COLO668 (cell line): ENCODE measurements around the gene SRM.
A peak's percentile ranks its signal among the peaks of the same experiment; 100 is the strongest.
"Not testable (repeated sequence)": the region's sequence is repeated elsewhere in the genome, so short reads cannot be mapped to it uniquely, and the experiment has no call there.

Experiments
- DNase-seq: peaks from one replicate; lab custom pipeline; 2025; ENCODE audit not compliant: unreplicated experiment; lab: John Stamatoyannopoulos, UW

The SRM gene

DNA sequence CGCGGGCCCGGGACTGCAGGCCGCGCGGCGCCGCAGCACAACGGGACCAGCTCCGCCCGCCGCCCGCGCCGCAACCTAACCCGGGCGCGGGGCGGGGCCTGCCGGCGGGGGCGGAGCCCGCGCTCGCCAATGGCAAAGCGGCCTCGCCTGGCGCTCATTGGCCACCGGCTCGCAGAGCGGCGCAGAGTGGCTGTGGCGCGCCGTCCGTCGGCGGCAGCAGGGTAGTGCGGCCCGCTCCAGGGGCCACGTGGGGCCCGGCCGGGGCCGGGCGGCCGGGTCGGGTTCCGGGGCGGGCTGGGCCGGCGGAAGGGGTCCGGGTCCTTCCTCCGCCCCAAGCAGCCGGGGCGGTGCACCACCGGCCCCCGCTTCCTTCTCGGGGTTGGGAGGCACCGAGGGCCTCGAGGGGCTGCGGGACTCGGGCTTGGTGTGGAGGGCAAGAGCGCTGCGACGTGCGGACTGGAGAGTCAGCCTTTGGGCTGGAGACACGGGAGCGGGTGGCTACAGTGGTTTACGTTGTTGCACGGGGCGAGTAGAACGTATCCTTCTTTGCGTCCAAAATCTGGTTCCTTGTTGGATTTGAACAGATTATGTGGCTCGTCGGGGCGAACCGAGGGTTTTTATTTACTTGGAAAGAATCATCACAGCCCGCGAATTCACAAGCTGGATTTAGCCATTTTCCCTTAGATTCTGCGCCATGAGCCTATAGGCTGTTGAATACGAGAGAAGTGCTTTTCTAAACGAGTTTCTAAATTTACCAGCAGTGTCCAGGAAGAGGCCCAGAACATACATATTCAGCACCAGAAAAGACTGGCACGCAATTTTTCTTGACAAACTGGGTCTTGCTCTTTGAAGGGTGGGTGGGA, at the start of gene SRM:
SRM (minus strand) TSS at position 51 of the 863 bp plus-strand sequence. CDS start 75 bp downstream, outside the sequence.
- DNase-seq: peak; percentile 100

DNA sequence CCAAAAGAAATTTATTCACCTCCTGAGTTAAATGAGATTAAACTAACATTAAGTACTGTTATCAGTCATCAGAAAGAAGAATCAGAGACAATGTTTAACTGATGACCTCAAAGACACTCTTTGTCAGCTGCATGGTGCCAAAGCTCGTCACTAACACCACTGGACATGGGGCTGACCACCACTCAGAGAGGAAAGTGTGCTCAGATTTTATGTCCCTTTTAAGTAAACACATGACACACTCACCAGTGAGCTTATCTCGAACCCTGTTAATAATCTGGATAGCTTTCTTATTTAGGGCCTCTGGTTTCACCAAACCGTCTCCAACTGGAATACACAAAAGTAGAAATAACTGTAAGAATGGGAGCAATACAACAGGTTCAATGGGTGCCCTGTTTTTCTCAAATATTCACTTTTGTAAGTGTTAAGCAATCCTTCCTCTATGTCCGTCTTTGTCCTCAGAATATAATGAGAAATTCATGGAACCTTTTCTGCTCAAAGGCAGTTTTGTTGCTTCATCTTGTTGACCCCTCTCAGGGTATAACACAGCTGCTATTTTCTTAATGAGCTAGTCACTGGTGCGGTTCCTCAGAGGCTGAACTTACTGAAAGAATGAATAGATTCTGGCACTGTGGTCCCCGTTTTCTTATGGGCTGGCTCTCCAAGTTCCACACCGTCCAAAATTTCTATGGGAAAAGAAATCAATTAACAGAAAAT, 49.4 kb upstream of the SRM start:
- no peak for DNase-seq

DNA sequence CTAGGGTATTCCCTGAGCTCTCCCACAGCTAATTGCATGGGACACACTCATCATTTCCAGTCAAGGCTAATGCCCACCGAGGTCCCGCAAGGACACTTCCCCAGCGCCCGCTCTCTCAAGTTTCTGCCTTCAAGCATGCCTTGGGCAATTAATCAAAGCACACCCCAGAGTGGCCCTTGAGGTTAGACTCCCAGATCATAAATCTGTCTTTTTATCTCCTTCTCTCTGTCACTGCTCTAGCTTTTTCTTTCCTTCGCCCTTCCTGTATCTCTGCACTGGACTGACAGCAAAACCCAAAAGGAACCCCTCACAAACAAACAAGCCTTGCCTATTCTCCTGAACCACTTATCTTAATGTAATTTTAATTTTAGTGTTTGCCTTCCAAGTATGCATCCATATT, 47.8 kb upstream of the SRM start:
- DNase-seq: no peak

DNA sequence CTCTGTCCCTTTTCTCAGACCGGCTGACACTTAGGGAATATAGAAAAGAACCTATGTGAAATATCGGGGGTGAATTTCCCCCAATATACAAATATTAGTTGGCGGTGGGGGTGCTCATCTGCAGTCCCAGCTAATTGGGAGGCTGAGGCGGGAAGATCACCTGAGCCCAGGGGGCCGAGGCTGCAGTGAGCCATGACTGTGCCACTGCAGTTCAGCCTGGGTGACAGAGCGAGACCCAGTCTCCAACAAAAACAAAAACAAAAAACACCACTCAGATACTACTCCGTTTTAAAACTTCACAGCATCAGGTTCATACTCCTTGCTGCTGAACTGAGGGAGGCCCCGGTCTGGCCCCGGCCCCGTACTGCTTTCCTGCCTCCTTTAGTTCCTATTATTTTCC, 45.8 kb upstream of the SRM start:
- DNase-seq: no peak

DNA sequence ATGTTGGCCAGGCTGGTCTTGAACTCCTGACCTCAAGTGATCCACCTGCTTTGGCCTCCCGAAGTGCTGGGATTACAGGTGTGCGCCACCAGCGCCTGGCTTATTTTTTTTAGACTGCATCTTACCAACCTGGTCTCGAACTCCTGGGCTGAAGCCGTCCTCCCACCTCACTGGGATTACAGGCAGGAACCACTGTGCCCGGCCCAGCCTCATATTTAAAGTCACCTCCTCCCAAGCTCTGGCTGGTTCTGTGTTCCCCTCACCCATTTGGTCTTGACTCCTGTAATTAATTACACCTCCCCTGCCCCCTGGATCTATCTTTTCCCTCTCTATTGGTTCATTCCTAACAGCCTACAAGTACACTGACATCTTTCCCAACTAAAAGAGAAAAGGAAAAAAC, 41.5 kb upstream of the SRM start:
- DNase-seq: no peak

DNA sequence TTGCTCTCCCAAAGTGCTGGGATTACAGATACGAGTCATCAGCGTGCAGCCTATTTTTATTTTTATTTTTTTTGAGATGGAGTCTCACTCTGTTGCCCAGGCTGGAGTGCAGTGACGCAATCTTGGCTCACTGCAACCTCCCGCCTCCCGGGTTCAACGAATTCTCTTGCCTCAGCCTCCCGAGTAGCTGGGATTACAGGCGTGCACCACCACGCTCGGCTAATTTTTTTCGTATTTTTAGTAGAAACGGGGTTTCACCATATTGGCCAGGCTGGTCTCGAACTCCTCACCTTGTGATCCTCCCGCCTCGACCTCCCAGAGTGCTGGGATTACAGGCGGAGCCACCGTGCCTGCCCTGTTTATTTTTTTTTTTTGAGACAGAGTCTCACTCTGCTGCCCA, 41.0 kb upstream of the SRM start:
- DNase-seq: not testable (repeated sequence)

DNA sequence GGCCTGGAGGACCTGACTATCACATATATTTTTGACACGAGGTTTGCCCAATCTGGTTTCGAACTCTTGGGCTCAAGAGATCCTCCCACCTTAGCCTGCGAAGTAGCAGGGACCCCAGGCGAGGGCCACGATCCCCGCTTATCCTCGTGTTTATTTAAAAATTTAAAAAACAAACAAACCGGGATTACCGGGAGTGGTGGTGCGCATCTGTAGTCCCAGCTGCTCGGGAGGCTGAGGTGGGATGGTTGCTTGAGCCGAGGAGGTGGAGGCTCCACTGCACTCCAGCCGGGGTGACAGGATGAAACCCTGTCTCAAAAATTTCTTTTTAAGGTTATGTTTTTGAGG, 40.3 kb upstream of the SRM start:
- DNase-seq: no peak

DNA sequence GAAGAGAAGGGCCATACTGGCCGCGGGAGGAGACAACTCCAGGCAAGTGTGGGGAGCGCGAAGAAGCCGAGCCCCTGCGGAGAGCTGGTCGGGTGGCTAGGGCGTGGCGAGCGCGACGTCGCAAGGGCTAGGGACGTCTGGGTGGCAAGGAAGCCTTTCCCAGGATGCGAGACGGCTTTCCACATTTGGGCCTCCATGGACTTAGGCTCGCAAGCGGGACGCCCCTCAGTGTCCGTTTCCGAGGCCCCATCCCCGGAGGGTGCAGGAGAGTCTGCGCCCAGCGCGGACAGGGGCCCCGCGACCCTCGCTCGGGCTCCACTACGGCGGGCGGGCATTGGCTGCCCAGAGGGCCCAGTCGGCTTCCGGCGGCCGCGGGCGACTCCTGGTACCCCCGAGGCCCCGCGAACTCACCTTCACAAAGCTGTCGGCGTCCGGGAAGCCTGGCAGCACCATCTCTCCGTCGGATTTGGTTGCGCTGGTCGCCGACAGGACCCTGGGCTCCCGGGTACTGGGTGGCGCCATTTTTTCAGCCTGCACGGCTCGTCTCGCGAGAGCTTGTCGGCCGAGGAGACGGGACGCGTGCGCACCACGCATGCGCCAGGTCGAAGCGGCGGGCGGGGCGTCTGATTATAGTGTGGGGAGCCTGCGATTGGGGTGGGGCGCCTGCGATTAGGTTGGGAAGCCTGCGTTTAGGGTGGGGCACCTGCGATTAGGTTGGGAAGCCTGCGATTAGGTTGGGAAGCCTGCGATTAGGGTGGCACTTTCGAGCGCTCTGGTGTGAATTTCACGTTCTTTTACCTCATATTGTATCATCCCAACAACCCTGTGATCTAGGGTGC, 39.7 kb upstream of the SRM start, which contains the start of gene EXOSC10:
EXOSC10 (minus strand) TSS at position 560 of the 839 bp plus-strand sequence; CDS start at position 522, 38 bp downstream.
- peak; percentile 99 for DNase-seq

DNA sequence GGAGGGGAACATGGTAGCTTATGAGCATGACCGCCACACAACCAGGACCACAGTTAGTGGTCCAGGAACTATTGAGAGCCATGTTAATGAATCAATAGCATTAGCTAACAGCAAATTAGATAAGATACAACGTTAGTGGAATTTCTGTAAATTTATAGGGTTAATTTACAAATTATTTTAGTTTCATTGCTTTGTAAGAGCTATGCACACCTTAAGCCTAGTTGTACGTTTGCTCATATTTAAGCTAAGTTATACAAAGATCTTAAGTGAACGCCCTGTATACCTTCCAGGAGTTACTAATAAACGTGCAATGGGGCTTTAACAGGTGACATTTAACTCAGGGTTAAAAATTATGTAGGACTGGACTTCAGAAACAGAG, 39.1 kb upstream of the SRM start:
- no peak for DNase-seq

DNA sequence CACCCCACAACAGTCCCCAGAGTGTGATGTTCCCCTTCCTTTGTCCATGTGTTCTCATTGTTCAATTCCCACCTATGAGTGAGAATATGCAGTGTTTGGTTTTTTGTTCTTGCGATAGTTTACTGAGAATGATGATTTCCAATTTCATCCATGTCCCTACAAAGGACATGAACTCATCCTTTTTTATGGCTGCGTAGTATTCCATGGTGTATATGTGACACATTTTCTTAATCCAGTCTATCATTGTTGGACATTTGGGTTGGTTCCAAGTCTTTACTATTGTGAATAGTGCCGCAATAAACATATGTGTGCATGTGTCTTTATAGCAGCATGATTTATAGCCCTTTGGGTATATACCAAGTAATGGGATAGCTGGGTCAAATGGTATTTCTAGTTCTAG, 24.0 kb upstream of the SRM start:
- not testable (repeated sequence) for DNase-seq

DNA sequence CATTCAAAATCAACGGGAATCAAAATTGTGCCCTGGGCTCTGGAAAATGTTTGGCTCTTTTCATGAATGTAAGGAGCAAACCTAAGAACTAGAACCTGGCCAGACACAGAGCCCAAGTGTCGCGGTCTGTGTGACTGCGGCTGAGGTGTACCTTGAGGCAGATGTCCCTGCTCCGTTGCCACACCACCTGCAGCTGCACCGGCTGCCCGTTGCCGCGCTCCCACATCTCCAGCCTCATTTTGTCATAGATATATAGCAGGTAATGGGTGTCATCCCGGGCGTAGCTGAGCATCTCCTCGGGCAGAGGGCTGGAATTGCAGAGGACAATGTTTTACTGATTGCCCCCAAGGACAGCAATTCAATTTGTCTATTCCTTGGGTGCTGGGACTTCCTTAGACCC, 21.1 kb upstream of the SRM start:
- DNase-seq: no peak

DNA sequence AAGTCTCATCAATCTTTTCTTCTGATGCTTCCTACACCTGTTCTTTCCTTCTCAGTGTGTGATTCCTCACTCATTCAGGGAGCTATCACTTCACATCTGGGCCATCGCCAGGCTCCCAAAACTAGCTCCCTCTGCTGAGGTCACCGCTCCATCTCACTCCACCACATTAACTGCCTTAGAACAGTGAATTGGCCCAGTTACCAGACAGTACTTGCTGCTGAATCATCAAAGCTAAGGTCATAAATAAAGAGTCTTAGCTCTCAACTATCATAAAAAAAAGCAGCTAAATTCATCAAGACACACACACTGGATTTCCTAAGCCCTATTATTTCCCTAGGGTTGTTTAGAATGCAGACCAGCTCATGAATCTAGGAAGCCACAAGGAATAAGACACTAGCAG, 18.8 kb upstream of the SRM start:
- DNase-seq: no peak

DNA sequence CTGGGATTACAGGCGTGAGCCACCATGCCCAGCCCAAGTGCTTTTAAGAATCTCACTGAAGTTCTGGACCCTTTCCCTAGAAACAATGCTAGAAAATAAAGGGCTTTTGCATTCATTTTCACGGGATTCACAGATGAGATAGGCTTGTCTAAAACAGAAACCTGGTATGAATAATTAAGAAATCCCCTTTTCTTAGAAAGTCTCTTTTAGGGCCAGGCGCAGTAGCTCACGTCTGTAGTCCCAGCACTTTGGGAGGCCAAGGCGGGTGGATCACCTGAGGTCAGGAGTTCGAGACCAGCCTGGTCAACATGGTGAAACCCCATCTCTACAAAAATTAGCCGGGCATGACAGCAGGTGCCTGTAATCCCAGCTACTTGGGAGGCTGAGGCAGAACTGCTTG, 13.6 kb upstream of the SRM start:
- DNase-seq: not testable (repeated sequence)

DNA sequence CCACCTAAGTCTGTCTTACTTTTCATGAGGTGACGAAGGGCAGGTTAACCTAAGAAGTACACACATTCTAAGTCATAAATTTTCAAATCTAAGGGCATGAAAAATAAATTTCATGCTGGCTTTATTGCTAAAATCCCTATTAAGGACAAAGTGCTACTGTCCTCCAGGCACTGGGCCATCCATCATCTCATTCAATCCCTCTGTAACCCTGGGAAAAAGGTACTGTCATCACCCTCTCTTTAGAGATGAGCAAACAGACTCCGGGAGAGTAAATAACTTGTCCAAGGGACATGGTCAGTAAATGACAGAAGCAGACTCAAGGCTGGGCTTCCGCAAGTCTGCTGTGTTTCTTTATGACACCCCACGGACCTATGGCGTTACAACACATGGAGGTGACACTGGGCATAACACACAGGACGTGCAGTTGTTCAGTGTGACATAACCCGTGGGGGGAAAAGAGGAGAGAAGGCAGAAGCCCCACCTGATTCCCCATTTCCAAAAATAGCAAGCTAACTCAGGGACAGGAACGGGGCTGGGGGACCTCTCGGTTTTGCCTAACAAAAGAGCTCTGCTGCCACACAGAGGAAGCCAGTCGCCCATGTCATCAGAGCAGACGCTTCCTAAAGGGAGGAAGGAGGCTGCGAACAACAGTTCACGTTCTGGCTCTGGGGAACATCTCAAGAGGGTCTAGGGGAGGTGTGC, 12.5 kb upstream of the SRM start:
- DNase-seq: no peak

DNA sequence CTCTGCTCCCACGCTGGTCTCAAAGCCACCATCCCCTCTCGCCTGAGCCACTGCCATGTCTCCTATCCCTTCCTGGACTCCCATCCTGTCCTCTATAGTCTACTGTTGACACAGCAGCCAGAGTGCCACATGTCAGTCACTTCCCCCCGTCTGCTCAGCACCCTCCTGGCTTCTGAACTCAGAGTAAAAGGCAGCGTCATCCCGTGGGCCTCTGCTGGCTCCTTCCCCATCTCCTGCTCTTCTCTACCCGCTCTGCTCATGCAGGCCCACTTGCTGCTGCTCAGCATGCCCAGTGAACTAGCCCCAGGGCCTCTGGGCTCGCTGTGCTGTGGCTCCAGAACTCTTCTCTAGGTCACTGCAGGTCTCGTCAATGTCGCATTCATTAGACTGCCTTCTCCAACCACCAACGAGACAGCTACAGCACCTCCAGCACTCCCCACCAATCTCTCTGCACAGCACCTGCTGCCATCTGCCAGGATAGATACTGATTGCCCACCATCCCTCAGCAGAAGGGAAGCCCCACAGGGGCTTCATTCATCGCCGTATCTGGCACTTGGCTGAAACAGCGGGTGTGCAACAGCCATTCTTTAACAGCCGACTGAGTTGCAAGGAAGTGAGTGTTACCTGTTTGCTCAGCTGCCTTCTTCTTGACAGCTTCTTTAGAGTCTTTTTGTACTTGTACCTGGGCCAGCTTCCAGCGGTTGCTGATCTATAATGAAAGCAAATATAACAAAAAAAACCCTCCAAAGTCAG, 11.8 kb upstream of the SRM start:
- DNase-seq: no peak

DNA sequence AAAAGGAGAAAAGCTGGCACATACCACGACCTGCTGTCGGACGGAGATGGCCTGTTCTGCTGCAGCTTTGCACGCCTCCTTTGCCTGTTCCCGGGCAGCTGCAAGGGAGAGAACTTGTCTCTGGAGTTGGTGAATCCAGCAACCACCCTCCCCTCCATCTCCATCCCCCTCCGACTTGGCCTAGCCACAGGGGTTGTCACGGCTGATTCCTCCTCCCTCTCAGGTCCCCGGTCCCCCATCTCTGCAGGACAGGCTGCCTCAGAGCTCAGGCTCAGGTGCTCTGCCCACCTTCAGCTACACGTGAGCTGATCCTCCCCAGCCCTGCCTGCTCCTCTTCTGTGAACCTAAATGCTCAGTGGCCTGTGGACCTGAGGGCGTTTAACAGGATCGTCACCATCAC, 11.1 kb upstream of the SRM start:
- DNase-seq: no peak

DNA sequence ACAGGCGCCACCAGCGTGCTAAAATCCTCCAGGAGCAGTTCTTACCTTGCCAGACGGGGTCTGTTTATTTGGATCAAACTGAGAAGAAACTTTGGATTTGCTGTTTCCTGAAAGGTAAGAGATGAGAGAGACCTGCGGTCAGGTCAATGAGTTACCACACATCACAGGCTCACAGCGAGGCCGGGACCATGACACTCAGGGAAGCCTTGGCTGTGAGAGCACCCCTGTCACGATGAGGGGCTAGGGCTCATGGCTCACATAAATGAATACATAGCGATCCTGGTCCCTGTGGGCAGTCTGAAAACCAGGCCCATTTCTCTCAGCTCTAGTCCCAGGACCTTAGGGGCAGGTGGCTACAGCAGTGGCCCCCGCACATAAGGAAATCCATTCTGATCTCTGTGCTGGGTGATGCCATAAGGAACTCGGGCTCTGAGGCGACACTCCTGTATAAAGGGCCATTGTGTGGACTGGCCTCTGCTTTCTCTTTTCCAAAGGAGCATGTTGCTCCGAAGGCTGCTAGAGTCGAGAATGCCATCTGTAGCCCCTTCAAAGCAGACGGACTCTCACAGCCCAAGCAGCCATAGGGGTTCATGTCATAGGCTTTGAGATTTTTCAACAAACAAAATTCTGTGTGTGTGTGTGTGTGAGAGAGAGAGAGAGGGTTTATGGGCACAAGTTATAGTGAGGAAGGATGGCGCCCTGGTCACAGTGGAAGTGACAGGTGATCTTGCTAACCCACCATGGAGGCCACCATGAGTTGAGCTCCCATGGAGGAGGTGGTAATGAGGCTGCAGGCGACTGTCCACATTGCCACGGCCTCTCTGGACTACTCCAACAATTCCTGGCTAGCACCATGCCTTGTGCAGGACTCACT, 9.0 kb upstream of the SRM start:
- DNase-seq: no peak

DNA sequence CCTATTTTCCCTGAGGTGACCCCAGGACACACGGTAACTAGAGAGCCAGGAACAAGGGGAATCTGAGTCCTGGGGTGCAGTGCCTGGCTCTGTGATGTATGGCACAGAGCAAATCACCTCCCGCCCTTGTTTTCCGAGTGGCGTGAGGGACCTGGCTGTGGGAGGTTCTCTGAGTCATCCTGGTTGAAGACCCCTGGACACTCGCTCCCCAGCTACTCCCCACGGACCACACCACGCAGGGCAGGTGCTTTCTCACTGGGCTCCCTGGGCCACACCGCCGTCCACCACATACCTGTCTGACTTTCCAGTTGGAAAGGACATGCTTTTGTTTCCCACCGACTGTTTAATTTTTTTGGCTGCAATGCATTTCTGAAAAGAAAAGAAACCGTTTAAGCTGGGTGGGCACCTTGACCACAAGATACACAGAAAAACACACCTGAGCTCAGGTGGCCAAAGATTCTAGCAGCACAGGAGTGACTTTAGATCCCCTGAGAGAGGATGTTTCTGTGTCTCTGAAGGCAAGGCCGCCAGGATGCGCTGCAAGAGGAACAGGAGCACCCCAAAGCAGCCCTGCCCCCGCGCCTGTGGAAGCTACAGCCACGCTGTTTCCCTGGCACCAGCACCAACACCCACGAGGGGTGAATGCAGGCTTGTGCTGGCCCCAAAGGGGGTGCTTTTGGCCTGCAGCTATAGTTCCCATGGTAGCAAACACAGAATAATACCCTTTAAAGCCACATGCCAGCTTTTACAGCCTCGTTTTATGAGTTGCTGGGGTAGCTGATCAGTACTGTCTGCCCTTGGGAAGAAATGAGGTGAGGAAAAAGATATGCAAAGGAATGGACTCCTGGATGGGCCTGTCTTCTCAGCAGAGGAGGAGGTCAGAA, 8.1 kb upstream of the SRM start:
- DNase-seq: no peak
